ENCODE data around the gene ATG101.
A peak's percentile ranks its signal among the peaks of the same experiment; 100 is the strongest.
"Not testable (repeated sequence)": the region's sequence is repeated elsewhere in the genome, so short reads cannot be mapped to it uniquely, and the experiment has no call there.

Gene ATG101

DNA sequence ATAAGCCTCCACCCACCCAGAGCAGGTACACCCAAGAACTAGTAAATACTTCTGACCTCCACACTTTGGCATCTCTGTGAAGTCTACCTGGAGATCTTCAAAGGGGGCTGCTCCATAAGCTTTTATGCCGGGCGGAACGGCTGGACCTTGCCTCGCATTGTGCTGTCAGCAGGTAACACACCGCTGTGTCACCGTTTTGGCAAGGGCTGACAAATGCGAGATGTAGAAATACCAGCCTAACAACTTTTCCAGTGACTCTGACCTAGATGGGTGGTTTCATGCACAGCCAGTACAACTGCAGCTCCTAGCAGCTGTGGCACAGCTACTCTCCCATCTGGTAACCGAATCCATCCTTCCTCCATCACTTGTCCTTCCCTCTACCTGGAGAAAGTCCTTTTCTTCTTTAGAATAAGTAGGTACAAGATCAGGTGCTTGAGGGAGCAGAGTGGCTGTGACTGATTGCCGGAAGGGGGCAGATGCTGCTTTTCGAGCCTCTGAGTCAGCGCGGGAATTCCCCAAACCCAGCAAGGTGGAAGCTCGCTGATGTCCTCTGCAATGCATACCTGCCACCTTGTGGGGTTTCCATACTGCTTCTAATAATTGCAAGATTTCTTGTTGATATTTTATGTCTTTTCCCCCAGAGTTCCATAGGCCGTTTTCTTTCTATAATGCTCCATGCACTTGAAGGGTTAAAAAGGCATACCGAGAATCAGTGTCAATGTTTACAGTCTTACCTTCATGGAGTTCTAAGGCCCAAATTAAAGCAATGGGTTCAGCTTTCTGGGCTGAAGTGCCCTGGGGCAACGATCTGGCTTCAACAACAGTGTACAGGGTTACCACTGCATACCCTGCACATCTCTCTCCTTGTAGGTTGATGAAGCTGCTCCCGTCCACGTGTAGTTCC lies 46.7 kb downstream of the ATG101 start:
- not testable (repeated sequence) for DNase-seq

DNA sequence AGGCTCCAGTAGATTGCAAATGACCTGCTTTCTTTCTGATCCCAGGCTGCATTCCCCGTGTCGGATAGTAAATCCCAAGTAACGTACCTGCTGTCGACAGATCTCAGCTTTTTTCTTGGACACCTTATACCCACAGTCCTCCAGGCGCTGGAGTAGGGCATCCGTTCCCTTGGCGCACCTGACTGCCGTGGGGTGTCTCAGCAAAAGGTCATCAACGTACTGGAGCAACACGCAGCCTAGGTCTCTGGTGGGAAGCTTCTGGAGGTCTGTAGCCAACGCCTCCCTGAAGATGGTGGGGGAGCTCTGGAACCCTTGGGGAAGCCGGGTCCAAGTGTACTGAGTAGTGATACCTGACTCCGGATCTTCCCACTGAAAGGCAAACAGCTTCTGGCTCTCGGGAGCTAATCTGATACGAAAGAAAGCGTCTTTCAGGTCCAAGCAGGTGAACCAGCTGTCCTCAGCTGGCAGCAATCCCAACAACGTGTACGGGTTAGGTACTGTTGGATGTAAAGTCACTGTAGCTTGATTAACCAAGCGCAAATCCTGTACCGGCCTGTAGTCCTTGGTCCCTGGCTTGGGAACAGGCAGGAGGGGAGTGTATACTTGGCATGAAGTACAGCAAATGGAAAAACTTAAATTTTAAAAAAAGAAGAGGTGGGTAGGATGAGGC lies 48.2 kb downstream of the ATG101 start:
- not testable (repeated sequence) for DNase-seq

DNA sequence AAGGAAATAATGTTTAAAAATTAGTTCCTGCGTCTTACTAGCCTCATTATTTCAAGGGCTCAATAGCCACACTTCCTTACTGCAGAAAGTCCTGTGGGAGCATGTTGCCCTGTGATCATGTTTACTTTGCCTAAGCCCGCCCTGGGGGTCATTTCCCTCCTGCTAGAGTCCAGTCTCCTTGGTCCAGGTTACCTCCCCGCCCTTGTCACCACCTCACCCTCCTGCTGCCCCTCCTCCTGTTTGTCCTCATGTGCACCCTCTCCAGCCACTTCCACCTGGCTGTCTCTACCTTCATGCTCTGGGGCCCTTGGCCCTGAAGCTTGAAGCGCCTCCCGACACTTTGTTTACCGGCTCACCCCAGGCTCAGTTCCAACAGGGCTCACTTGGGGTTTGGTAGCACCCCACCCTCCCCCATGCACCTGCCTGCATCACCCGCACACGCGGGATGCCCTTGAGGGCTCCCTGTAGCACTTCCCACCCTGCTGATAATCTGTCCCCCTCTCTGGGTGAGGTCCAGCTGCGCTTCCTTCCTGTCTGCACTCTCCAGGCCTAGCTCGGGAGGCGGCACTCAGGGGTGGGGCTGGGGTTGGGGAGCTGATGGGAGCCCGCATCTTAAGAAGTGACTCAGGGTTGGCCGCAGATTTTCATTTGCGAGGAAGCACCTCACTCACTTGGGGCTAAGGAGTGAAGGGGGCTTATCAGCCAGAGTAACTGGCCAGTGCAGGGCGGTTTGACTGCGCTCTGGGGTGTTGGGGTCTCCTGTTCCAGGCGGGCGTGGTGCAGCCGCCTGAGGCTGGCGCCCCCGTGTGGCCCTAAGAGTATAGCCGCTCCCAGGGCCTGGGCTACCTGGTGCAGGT lies 49.8 kb downstream of the ATG101 start:
- no peak for DNase-seq

DNA sequence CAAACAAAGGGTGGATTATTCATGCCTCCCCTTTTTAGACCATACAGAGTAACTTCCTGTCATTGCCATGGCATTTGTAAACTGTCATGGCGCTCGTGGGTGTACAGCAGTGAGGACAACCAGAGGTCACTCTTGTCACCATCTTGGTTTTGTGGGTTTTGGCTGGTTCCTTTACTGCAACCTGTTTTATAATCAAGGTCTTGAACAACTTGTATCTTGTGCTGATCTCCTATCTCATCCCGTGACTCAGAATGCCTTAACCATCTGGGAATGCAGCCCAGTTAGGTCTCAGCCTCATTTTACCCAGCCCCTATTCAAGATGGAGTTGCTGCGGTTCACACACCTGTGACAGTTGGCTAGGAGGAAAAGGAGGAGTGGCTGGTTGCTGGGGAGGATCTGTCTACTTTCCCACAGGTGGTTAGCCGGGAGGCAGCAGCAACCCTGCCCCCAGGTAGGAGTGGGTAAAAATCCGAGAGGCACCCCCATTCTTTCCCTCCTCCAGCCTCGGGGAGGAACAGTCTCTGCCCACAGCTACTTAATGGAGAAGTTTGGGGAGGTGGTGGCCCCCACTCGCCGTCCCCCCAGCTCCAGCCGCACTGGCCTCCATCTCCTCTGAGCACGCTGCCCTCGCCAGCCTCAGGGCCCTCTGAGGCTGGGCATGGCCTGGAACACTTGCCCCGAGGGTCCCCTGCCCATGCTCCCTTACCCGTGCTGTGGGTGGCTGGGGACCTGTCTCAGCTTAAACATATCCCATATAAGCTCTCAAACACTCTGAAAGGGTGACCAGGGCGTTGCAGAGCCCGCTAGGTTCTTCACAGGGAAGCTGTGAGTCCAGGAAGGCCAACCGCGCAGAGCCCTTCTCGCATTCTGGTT lies 51.4 kb downstream of the ATG101 start:
- no peak for DNase-seq

DNA sequence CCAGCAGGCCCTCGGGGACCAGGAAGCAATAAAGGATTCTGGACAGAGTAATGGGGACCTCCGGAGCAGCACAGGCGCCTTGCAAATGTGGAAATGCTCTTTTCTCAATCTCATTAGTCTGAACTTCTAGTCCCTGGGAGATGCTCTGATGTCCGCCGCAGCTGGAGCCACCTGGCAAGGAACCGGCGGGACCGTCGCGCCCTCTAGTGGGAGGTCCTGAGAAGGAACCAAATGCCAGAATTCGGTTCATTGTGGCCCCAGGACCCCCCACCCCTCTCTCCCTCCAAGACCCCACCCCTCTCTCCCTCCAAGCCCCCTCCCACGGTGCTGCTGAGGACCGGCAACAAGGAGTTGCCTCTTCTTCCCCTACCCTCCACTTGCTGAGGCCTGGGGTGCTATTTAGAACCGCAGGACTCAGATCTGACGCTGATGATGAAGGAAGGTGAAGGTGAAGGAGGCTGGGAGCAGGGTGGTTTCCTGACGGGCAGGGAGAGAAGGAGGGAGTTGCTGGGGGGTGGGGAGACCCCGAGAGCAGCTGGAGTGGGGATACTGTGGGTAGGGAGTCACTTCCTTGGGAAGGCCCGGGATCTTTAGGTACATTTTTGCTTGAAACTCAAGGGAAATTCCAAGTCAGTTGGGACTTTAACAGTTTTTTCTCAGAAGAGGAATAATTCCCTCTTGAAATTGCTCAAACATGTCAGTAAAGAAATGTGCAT lies 52.2 kb downstream of the ATG101 start:
- DNase-seq, result peak in 1 of 2 donors; percentile 8

DNA sequence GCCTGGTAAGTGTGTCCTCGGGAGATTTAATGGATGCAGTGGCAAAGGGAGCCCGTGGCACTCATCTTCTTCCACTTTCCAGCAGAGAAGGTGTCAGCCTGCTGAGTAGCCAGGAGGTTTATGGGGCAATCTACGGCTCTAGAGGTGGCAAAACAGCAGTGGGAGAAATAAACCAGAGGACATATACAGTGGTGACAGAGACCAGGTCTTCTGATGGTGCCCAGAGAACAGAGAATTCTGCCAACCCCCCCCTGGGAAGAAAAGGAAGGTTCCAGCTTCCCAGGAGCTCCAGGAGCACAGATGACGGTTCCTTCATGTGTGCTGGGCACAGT lies 52.7 kb downstream of the ATG101 start:
- DNase-seq, result no peak

DNA sequence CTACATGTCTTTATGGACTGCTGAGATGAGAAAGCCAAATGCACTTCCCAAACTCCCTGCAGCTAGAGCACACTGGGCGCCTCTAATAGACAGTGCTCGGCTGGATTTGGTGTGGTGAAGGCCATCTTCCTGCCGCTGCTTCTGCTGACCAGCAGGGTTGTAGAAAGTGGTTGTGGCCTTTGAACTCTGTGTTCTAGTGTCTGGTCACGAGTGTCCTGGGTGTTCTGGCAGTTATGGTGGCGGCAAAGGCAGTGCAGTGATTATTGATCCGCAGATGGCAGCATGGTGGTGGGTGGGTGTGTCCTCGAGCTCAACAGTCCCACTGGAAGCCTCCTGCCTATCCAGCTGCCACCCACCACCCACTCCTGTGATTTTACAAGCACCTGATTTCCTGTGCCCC lies 53.1 kb downstream of the ATG101 start:
- DNase-seq, result no peak

DNA sequence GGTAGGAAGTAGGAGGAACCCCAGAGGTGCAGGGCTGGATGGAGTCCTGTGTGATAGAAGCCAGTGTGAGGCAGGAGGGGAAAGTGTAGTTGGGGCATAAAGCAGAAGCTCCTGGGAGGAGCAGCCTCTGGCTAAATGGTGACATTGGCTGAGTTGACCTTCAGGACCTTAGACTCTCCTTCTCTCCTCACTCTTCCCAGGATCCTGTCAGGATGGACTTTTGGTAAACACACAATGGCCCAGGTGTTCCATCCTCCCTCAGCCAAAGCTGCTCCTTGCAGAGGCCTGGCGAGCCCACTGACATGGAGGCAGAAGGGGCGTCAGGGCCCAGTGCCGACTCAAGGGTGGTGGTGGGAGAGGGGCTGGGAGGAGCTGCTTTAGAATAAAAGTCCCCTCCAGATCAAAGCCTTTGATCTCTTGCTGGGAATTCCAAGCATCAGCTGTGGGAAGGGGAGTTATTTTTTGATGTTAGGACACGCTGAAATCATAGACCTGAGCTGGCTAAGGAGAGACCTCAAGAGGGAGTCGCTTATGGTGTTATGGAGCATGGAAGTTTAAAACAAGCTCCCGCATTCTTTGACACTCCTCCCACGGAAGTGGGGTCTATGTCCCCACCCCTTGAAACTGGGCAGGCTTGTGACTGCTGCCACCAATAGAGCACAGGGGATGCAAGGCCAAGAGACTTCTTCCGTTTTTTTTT lies 53.9 kb downstream of the ATG101 start:
- no peak for DNase-seq

DNA sequence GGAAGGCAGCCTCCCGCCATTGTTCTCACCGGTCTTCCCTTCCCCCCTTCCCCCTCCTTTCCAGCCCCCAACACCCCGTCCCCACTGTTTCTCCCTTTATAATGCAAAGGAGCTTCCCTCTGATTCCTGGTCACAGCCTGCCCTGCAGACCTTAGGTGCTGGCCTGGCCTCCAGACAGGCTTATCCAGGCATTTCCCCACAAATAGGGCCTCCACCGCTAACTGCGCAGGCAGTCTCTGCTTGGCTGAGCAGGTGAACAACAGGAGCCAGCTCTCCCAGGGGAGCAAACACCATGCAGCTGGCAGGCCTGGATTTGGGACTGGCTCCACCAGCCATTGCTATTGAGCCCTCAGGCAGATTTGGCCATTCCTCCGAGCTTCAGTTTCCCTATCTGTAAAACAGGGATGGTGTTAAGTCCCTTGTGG lies 55.7 kb downstream of the ATG101 start:
- DNase-seq, result no peak

DNA sequence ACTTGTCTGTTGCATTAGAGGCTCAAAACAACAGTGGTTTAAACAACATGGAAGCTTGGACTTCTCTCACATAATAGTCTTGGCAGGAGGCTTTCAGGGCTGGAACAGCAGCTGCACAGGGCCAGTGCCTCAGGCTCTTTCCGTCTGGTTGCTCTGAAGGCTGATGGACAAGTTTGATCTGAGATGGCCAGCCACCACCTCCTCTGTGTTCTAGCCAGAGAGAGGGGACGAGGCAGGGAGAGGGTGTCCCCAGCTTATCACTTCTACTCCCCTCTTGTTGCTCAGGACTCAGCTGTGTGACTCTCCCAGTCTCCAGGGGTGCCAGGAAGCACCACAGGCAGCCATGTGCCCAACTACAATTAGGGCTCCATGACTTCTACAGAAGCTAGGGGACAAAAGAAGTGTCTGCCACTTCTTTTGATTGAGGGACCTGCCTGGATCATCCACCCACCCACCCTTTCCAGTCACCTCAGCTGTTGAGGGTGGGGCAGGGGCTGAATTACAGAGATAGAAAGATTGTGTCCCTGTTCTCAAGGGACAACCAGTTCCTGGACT lies 56.3 kb downstream of the ATG101 start:
- DNase-seq, result no peak
